WTC11 (cell line): Measurements from ENCODE around the gene IFI27. TPM values are rescaled to one million over a fixed set of nuclear protein-coding genes. Genes with fewer than 3 reads are reported as not detected.

ENCODE experiments used
- ATAC-seq: fragments of 200-7000 bp; cut with Tn5 transposase; 2 replicates; pipeline ENCODE4 v1.10.0; 2021; ENCODE audit warnings: mild to moderate bottlenecking, moderate library complexity
- CTCF ChIA-PET: fragments of 300-600 bp; sonication (Branson Sonifier 250); formaldehyde crosslinking; loops from one replicate; lab custom pipeline; 2021; ENCODE audit warnings: antibody characterized with exemption; lab: Charles Lee
- POLR2A ChIA-PET: fragments of 350-600 bp; sonication (Branson Sonifier 250); formaldehyde crosslinking; loops from one replicate; lab custom pipeline; 2021; ENCODE audit warnings: antibody characterized with exemption; lab: Charles Lee
- DNase-seq: peaks from one replicate; pipeline ENCODE4 v3.0.0; 2021; ENCODE audit warnings: low spot score
- H3K27ac Mint-ChIP-seq: 2 replicates; pipeline ENCODE4 v1.8.0; 2021; ENCODE audit warnings: mixed read lengths
- H3K27me3 Mint-ChIP-seq: 2 replicates; pipeline ENCODE4 v1.8.0; 2021; ENCODE audit warnings: low read depth, mild to moderate bottlenecking, moderate library complexity, mixed read lengths
- H3K36me3 Mint-ChIP-seq: 2 replicates; pipeline ENCODE4 v1.8.0; 2021; ENCODE audit warnings: mixed read lengths
- H3K4me1 Mint-ChIP-seq: 2 replicates; pipeline ENCODE4 v1.8.0; 2022; ENCODE audit warnings: mixed read lengths
- H3K4me3 Mint-ChIP-seq: 2 replicates; pipeline ENCODE4 v1.8.0; 2021; ENCODE audit warnings: mild to moderate bottlenecking, moderate library complexity, mixed read lengths
- H3K9me3 Mint-ChIP-seq: 2 replicates; pipeline ENCODE4 v1.8.0; 2021; ENCODE audit warnings: mixed read lengths
- ATF2 ChIP-seq: sonication (generic); formaldehyde crosslinking; IDR thresholded peaks from 2 replicates; pipeline ENCODE4 v1.8.1; 2022; ENCODE audit warnings: low read depth, missing genetic modification reagents, borderline replicate concordance
- E2F5 ChIP-seq: sonication (generic); formaldehyde crosslinking; IDR thresholded peaks from 2 replicates; pipeline ENCODE4 v1.8.1; 2022; ENCODE audit warnings: mild to moderate bottlenecking, moderate library complexity, missing genetic modification reagents
- ESRRA ChIP-seq: sonication (generic); formaldehyde crosslinking; IDR thresholded peaks from 2 replicates; pipeline ENCODE4 v1.8.1; 2022; ENCODE audit warnings: mild to moderate bottlenecking, missing genetic modification reagents, borderline replicate concordance
- HMGXB4 ChIP-seq: sonication (generic); formaldehyde crosslinking; IDR thresholded peaks from 2 replicates; pipeline ENCODE4 v1.8.1; 2023; ENCODE audit warnings: mild to moderate bottlenecking, moderate library complexity, missing genetic modification reagents
- JUN ChIP-seq: sonication (generic); formaldehyde crosslinking; IDR thresholded peaks from 2 replicates; pipeline ENCODE4 v1.8.0; 2023; ENCODE audit warnings: mild to moderate bottlenecking, missing genetic modification reagents
- KAT7 ChIP-seq: sonication (generic); formaldehyde crosslinking; IDR thresholded peaks from 2 replicates; pipeline ENCODE4 v1.8.1; 2023; ENCODE audit warnings: missing genetic modification reagents, mild to moderate bottlenecking, borderline replicate concordance
- MXD4 ChIP-seq: fragments of 250-450 bp; sonication (Bioruptor Pico); IDR thresholded peaks from 2 replicates; pipeline ENCODE4 v1.8.0; 2021; ENCODE audit warnings: mild to moderate bottlenecking, moderate library complexity, borderline replicate concordance
- MYBL2 ChIP-seq: sonication (generic); formaldehyde crosslinking; IDR thresholded peaks from 2 replicates; pipeline ENCODE4 v1.8.1; 2023; ENCODE audit warnings: mild to moderate bottlenecking, moderate library complexity, missing genetic modification reagents
- NFE2L1 ChIP-seq: sonication (generic); formaldehyde crosslinking; IDR thresholded peaks from 2 replicates; pipeline ENCODE4 v1.8.1; 2023; ENCODE audit warnings: missing genetic modification reagents
- PREB ChIP-seq: sonication (generic); formaldehyde crosslinking; IDR thresholded peaks from 2 replicates; pipeline ENCODE4 v1.8.1; 2022; ENCODE audit warnings: mild to moderate bottlenecking, missing genetic modification reagents, moderate library complexity, borderline replicate concordance
- SMAD3 ChIP-seq: sonication (generic); formaldehyde crosslinking; IDR thresholded peaks from 2 replicates; pipeline ENCODE4 v1.8.0; 2022; ENCODE audit warnings: missing genetic modification reagents, mild to moderate bottlenecking, borderline replicate concordance
- SMAD4 ChIP-seq: sonication (generic); formaldehyde crosslinking; IDR thresholded peaks from 2 replicates; pipeline ENCODE4 v1.8.0; 2022; ENCODE audit warnings: mild to moderate bottlenecking, missing genetic modification reagents
- ZNF281 ChIP-seq: sonication (generic); formaldehyde crosslinking; IDR thresholded peaks from 2 replicates; pipeline ENCODE4 v1.8.0; 2023; ENCODE audit warnings: mild to moderate bottlenecking, missing genetic modification reagents
- ZNF425 ChIP-seq: fragments of 250-450 bp; sonication (Bioruptor Pico); conservative IDR thresholded peaks from 2 replicates; pipeline ENCODE4 v1.9.0; 2021; ENCODE audit warnings: mild to moderate bottlenecking
- ZNF532 ChIP-seq: fragments of 250-450 bp; sonication (Bioruptor Pico); IDR thresholded peaks from 2 replicates; pipeline ENCODE4 v1.9.0; 2021; ENCODE audit warnings: mild to moderate bottlenecking, borderline replicate concordance
- ZSCAN18 ChIP-seq: fragments of 250-450 bp; sonication (Bioruptor Pico); IDR thresholded peaks from 2 replicates; pipeline ENCODE4 v2.1.2; 2022; ENCODE audit warnings: mild to moderate bottlenecking, moderate library complexity
- total RNA-seq: library from RNA; stranded (reverse); gene quantifications from 3 replicates; pipeline ENCODE4 v1.2.3, GENCODE V29; 2021

Gene IFI27
- total RNA-seq, 1 experiment from 2014 or later = 1.8 TPM

GRCh38 chr14:94093418-94093817 is 17.1 kb upstream of the IFI27 start:
- DNase-seq (no peak), ATAC-seq (no peak)
- H3K4me3 Mint-ChIP-seq = no peak overlapping the region
- H3K36me3 Mint-ChIP-seq = no peaks in the 10 kb centered on the region
- ChIA-PET POLR2A (no interaction called here), CTCF (interaction anchor here (1.2 kb wide), 1 partner anchor 21 kb away, joined by 3 read pairs; no protein-coding TSS in a partner anchor)
- H3K9me3 Mint-ChIP-seq = no peaks in the 10 kb centered on the region
- H3K27ac Mint-ChIP-seq = no peak overlapping the region
- TF ChIP-seq ESRRA (CRISPR knock-in tag) (no peak), ATF2 (CRISPR knock-in tag) (no peak), ZSCAN18 (CRISPR knock-in tag) (no peak), KAT7 (CRISPR knock-in tag) (no peak), HMGXB4 (CRISPR knock-in tag) (no peak), MYBL2 (no peak), PREB (CRISPR knock-in tag) (no peak), JUN (no peak), SMAD3 (CRISPR knock-in tag) (no peak), ZNF281 (no peak), MXD4 (CRISPR knock-in tag) (no peak), ZNF532 (no peak), E2F5 (CRISPR knock-in tag) (no peak), NFE2L1 (CRISPR knock-in tag) (no peak), SMAD4 (CRISPR knock-in tag) (no peak), ZNF425 (CRISPR knock-in tag) (no peak)
- H3K4me1 Mint-ChIP-seq = no peaks in the 10 kb centered on the region
- no peaks in the 10 kb centered on the region for H3K27me3 Mint-ChIP-seq
